GM12892 (cell line): Measurements from ENCODE around the gene GP9.

Experiments
- POLR2A ChIP-seq: IDR thresholded peaks from 2 replicates; pipeline ENCODE4 v1.6.1; 2011; ENCODE audit warnings: low read depth, low read length, control low read depth
- POLR2AphosphoS5 ChIP-seq: IDR thresholded peaks from 2 replicates; pipeline ENCODE4 v1.6.1; 2011; ENCODE audit warnings: low read depth, low read length, control low read depth

DNA sequence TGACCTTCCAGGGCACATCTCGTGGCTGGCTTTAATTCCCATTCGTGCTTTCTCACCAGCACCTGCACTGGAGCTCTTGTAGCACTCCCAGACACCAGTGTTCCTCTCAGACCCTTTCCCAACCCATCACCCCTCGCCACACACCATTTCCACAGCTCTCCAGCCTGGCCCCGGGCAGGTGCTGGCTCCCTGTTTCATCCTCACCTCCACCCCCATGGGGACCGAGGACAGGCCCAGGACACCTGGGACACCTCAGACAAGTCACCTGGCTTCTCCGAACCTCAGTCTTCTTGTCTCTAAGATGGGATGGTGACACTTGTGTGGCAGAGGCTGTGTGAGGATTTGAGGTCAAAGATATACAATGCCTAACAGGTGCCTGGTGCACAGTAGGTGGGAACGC is 27.4 kb upstream of the GP9 start:
- TF ChIP-seq POLR2A (no peak), POLR2AphosphoS5 (no peak)
